ENCODE measurements around the gene ADRM1.

The ADRM1 gene

GRCh38 chr20:62353289-62354030, 50.7 kb downstream of the ADRM1 start:
- no peak for DNase-seq (ENCODE audit: low read depth in 1 of 2, low spot score in 1 of 2)

GRCh38 chr20:62354031-62354808, 51.4 kb downstream of the ADRM1 start:
- no peak for DNase-seq (ENCODE audit: low read depth in 1 of 2, low spot score in 1 of 2)

- no peak for DNase-seq (ENCODE audit: low read depth in 1 of 2, low spot score in 1 of 2)
Measured at GRCh38 chr20:62354811-62355341, 52.1 kb downstream of the ADRM1 start.

GRCh38 chr20:62355516-62355877, 52.7 kb downstream of the ADRM1 start:
- DNase-seq (ENCODE audit: low read depth in 1 of 2, low spot score in 1 of 2): no peak

GRCh38 chr20:62355878-62356588, 53.2 kb downstream of the ADRM1 start:
- no peak for DNase-seq (ENCODE audit: low read depth in 1 of 2, low spot score in 1 of 2)

- DNase-seq (ENCODE audit: low read depth in 1 of 2, low spot score in 1 of 2): no peak
Measured at GRCh38 chr20:62356589-62357186, 53.9 kb downstream of the ADRM1 start.

- DNase-seq (ENCODE audit: low read depth in 1 of 2, low spot score in 1 of 2): no peak
Measured at GRCh38 chr20:62357187-62357667, 54.4 kb downstream of the ADRM1 start.

- no peak for DNase-seq (ENCODE audit: low read depth in 1 of 2, low spot score in 1 of 2)
Measured at GRCh38 chr20:62357681-62358080, 54.9 kb downstream of the ADRM1 start.

Data from stimulated activated CD4-positive, alpha-beta T cell treated with anti-CD3 and anti-CD28 coated beads, Interleukin-15, amount 100 ng/mL, for 1 hour (primary cell).